HG02973 (cell line): ENCODE results near the gene VEZT.
"Not testable (repeated sequence)": the region's sequence is repeated elsewhere in the genome, so short reads cannot be mapped to it uniquely, and the experiment has no call there.

Source experiments
- ATAC-seq: cut with Tn5 transposase; IDR thresholded peaks from one replicate; pipeline ENCODE4 v1.9.1; 2021; ENCODE audit warnings: moderate library complexity; ENCODE audit not compliant: unreplicated experiment

VEZT gene

GRCh38 chr12:95253386-95253785 lies 35.8 kb downstream of the VEZT start:
- ATAC-seq, result no peak

GRCh38 chr12:95257541-95257940 lies 39.9 kb downstream of the VEZT start:
- ATAC-seq, result no peak

GRCh38 chr12:95258151-95258550 lies 40.5 kb downstream of the VEZT start:
- ATAC-seq, result no peak

- ATAC-seq, result no peak
Measured at GRCh38 chr12:95258803-95259202, 41.2 kb downstream of the VEZT start.

DNA sequence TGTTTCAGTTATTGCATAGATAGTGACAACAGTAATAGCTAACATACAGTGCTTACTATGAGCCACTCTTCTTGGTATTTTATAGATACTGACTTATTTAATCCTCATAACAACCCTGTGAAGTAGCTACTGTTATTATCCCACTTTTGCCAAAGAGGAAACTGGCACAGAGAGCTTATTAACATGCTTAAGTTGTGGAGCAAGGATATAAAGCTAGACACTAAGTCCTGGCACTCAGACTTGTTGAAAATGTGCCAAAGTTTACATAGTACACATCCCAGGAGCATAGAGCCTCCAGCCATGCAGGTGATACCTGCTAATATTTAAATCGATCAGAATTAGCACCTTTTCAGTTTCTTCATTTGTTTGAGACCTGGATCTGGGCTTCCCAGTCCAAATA lies 41.8 kb downstream of the VEZT start:
- ATAC-seq, result no peak

DNA sequence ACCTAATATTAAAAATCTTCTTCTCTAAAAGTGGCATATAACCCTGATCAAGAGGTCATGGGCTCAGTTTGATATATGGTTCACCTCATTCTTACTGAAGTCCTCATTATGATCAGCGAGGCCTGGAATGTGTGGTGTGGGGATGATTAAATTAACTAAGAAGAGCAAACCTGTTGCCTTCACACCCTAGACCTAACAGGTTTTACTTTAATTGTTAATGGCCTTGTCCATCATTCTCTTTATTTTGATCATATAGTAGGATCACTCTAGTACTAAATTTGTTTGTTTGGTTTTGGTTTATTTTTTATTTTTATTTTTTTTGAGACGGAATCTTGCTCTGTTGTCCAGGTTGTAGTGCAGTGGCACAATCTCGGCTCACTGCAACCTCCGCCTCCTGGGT lies 43.5 kb downstream of the VEZT start:
- ATAC-seq, result no peak

GRCh38 chr12:95262808-95263207 lies 45.2 kb downstream of the VEZT start:
- no peak for ATAC-seq

- ATAC-seq, result no peak
Measured at GRCh38 chr12:95265765-95266164, 48.2 kb downstream of the VEZT start.

GRCh38 chr12:95266254-95266653 lies 48.6 kb downstream of the VEZT start:
- no peak for ATAC-seq

DNA sequence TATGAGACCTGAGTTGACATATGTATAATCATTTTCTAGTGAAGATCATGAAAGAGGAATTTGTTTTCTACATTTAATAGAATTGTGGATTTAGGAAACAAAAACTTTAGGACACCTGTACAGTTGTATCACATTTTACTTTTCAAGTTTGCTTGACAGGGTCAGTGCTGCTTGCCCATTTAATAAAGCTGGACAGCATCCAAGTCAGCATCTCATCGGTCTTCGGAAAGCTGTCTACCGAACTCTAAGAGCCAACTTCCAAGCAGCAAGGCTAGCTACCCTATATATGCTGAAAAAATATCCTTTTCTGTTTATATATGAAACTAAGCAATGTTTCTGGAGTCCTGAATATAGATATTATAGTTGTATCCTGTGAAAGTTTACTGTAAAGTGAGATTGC lies 52.3 kb downstream of the VEZT start:
- no peak for ATAC-seq

DNA sequence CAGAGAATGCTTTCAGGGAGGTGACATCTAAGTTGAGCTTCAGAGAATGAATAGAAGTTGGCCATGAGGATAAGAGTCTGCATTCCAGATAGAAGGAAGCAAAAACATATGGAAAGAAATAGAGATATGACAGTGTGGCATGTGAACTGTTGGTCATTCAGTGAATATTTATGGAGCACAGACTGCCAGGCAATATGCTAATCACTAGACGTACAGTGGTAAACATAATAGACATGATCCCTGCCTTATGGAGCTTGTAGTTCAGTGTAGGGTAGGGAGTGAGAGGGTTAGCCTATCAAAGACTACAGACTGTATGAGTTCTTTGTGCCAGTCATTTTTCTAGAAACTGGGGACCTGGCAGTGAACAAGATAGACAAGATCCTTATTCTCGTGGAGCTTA lies 53.9 kb downstream of the VEZT start:
- ATAC-seq, result no peak

DNA sequence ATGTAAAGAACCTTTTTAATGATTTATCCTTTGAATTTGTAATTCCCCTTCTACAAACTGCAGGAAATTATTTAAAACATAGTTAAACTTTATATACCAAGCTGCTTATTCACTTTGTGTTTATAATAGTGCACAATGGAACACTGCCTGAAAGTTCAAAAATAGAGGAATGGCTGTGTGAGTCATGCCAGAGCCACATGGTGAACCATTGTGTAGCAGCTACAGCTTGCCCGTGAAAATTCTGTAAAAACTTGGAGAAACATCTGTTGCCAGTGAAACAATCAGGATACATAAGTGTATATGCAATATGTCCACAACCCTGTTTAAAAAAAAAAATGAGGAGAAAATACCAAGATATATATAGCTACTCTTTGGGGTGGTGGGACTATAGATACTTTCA lies 59.5 kb downstream of the VEZT start:
- no peak for ATAC-seq

GRCh38 chr12:95279856-95280255 lies 62.2 kb downstream of the VEZT start:
- no peak for ATAC-seq

GRCh38 chr12:95282266-95282665 lies 64.7 kb downstream of the VEZT start:
- ATAC-seq, result no peak

DNA sequence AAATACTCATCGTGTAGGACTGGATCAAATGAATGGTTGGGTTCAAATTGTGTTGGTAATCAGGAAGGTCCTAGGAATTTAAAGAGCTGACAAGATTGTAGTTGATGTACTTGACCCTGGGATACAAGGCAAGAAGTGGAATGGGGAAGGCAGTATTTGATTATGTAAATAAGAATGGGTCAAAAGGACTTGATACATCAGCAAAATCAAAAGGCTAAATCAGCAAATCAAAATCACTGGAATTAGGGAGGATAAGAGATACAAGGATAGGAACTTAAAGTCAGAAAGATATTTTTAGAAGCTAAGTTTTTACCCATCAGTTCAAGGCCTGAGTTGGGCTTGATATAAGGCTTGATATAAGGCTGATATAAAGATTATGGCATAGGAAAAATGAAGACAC lies 65.8 kb downstream of the VEZT start:
- ATAC-seq, result no peak

DNA sequence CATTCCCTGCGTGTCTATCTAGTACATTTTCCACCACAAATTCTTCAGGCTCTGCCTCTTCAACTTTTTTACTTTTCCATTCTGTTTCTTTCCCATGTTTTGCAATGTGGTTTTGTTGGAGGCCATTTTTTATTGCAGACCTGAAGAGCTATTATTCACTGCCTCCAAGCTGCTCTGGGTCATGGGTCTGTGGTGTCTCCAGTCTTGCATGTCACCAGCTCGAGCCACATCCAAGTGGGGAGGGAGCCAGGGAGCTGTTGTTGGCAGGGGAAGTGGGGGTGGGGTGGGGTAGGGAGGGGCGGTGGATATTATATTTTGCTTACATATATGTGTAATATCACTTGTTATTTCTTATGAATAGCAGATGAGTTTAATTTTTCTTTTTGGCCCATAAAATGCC lies 69.1 kb downstream of the VEZT start:
- no peak for ATAC-seq

DNA sequence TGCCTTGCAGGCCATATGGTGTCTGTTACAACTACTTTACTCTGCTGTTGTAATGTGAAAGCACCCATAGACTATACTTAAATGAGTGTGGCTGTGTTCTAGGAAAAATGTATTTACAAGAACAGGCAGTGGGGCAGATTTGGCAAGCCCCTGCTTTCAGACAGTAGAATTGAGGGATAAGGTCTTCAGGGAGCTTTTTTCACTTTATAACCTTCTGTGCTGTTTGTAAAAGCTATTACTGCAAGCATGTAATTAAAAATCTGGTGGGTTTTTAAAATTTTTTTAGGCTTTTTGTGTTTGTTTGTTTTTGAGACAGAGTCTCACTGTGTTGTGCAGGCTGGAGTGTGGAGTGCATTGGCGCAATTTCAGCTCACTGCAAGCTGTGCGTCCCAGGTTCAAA lies 73.9 kb downstream of the VEZT start:
- no peak for ATAC-seq

GRCh38 chr12:95298916-95299315 lies 81.3 kb downstream of the VEZT start:
- no peak for ATAC-seq

- no peak for ATAC-seq
Measured at GRCh38 chr12:95300286-95300685, 82.7 kb downstream of the VEZT start.

DNA sequence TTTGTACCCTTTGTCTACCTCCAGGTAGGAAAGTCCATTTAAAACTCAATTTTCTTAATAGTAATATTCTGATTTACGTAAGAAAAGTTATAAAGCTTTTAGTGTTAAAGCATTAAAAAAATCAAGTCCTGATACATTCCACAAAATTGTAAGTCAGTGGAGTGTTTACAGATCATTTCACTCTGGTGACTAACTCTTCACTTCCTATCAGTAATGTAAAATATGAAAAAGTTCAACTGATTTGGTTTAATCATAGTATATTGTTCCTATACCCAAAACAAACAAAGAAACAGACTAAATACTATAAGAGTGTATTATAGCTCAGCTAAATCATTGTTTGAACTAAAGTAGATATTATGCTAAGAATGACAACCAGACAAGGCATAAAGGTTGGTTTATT lies 85.9 kb downstream of the VEZT start:
- no peak for ATAC-seq

- no peak for ATAC-seq
Measured at GRCh38 chr12:95304673-95305198, 87.1 kb downstream of the VEZT start.

GRCh38 chr12:95312656-95313055 lies 95.0 kb downstream of the VEZT start:
- ATAC-seq, result no peak

- ATAC-seq, result not testable (repeated sequence)
Measured at GRCh38 chr12:95314756-95315155, 97.1 kb downstream of the VEZT start.

DNA sequence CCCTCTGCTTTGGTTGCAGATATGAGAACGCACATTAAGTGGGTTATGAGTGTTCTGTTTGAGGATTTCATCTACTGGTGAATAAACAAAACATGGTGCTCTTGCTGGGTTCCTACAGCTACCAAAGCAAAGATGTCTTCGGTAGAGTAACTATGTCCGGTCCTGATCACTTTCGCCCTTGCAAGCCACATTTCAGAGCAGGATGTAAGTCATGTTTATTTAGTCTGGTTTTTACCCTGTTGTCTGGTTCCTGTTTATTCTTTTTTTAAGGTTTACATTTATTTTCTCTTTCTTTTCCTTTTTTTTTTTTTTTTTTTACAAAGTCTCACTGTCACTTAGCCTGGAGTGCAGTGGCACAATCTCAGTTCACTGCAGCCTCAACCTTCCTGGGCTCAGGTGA lies 99.2 kb downstream of the VEZT start:
- no peak for ATAC-seq
